IMR-90 (cell line): ENCODE measurements around the gene IBSP. TPM values are rescaled to one million over a fixed set of nuclear protein-coding genes. Genes with fewer than 3 reads are reported as not detected.
A peak's percentile ranks its signal among the peaks of the same experiment; 100 is the strongest.

Experiments
- ATAC-seq: fragments of 200-7000 bp; cut with Tn5 transposase; 2 replicates; pipeline ENCODE4 v1.9.1; 2020; ENCODE audit warnings: low read depth, mild to moderate bottlenecking, moderate library complexity
- BruUV-seq: library from RNA; stranded (reverse); fragments of 400-500 nt; replicated peaks from 2 replicates; lab custom pipeline; 2021; lab: Mats Ljungman, UMichigan
- CTCF ChIA-PET: fragments of 300-600 bp; formaldehyde crosslinking; extraction: SDS; loops from one replicate; lab custom pipeline; 2021; ENCODE audit warnings: antibody characterized with exemption; lab: Yijun Ruan, JAX
- POLR2A ChIA-PET: fragments of 300-600 bp; sonication (Branson Sonifier 250); formaldehyde crosslinking; loops from one replicate; lab custom pipeline; 2022; ENCODE audit warnings: antibody characterized with exemption; ENCODE audit not compliant: unreplicated experiment; lab: Charles Lee
- DNase-seq: peaks from one replicate; pipeline ENCODE4 v3.0.0; 2013
- H2AFZ ChIP-seq: replicated peaks from 2 replicates; pipeline ENCODE3; 2013; ENCODE audit warnings: low read length, mild to moderate bottlenecking; ENCODE audit not compliant: poor library complexity
- H2AK5ac ChIP-seq: 2 replicates; pipeline ENCODE4 v1.6.1; 2013; ENCODE audit warnings: low read depth, low read length, inconsistent platforms
- H2AK9ac ChIP-seq: replicated peaks from 2 replicates; pipeline ENCODE3; 2013; ENCODE audit warnings: mild to moderate bottlenecking, low read depth, low read length, moderate library complexity; ENCODE audit not compliant: poor library complexity
- H2BK120ac ChIP-seq: 2 replicates; pipeline ENCODE4 v1.6.1; 2013; ENCODE audit warnings: low read depth, low read length, inconsistent platforms
- H2BK15ac ChIP-seq: 3 replicates; pipeline ENCODE4 v1.6.1; 2013; ENCODE audit warnings: low read depth, low read length, inconsistent platforms
- H2BK20ac ChIP-seq: 2 replicates; pipeline ENCODE4 v1.6.1; 2013; ENCODE audit warnings: low read depth, mild to moderate bottlenecking, inconsistent platforms, low read length, moderate library complexity
- H2BK5ac ChIP-seq: 2 replicates; pipeline ENCODE4 v1.6.1; 2013; ENCODE audit warnings: mild to moderate bottlenecking, low read depth, low read length, inconsistent platforms; ENCODE audit not compliant: poor library complexity, severe bottlenecking
- H3K14ac ChIP-seq: replicated peaks from 2 replicates; pipeline ENCODE4 v1.6.1; 2013; ENCODE audit warnings: low read depth, low read length, inconsistent platforms
- H3K18ac ChIP-seq: 2 replicates; pipeline ENCODE4 v1.6.1; 2013; ENCODE audit warnings: low read depth, low read length, control low read depth
- H3K23ac ChIP-seq: 2 replicates; pipeline ENCODE4 v1.6.1; 2013; ENCODE audit warnings: low read depth, low read length, inconsistent platforms
- H3K27ac ChIP-seq: 2 replicates; pipeline ENCODE4 v1.5.1; 2013; ENCODE audit warnings: mild to moderate bottlenecking, control low read depth, low read length; ENCODE audit not compliant: insufficient read depth
- H3K27me3 ChIP-seq: 2 replicates; pipeline ENCODE4 v1.6.1; 2013; ENCODE audit warnings: low read length; ENCODE audit not compliant: control insufficient read depth, insufficient read depth
- H3K36me3 ChIP-seq: 2 replicates; pipeline ENCODE4 v1.6.1; 2013; ENCODE audit warnings: low read length, mixed read lengths; ENCODE audit not compliant: control insufficient read depth, insufficient read depth
- H3K4ac ChIP-seq: 2 replicates; pipeline ENCODE4 v1.6.1; 2013; ENCODE audit warnings: low read depth, low read length, inconsistent platforms
- H3K4me1 ChIP-seq: 2 replicates; pipeline ENCODE4 v1.6.1; 2013; ENCODE audit warnings: low read length, mixed read lengths; ENCODE audit not compliant: control insufficient read depth, insufficient read depth
- H3K4me2 ChIP-seq: 2 replicates; pipeline ENCODE4 v1.6.1; 2013; ENCODE audit warnings: low read depth, mild to moderate bottlenecking, control low read depth, low read length, moderate library complexity
- H3K4me3 ChIP-seq: 2 replicates; pipeline ENCODE4 v1.5.1; 2013; ENCODE audit warnings: low read depth, mild to moderate bottlenecking, control low read depth, low read length, moderate library complexity; ENCODE audit not compliant: insufficient read depth
- H3K56ac ChIP-seq: 2 replicates; pipeline ENCODE4 v1.6.1; 2013; ENCODE audit warnings: low read length, inconsistent platforms; ENCODE audit not compliant: insufficient read depth; ENCODE audit errors: extremely low read depth
- H3K79me1 ChIP-seq, 2 experiments: 2 replicates each; pipeline ENCODE4 v1.6.1; 2013; ENCODE audit warnings: low read length in 2 of 2, inconsistent platforms in 1 of 2, low read depth in 1 of 2
- H3K9ac ChIP-seq: 2 replicates; pipeline ENCODE4 v1.6.1; 2013; ENCODE audit warnings: low read depth, low read length, control low read depth
- H3K9me1 ChIP-seq: 2 replicates; pipeline ENCODE4 v1.6.1; 2013; ENCODE audit warnings: low read length, inconsistent platforms; ENCODE audit not compliant: insufficient read depth
- H3K9me3 ChIP-seq: 2 replicates; pipeline ENCODE4 v1.6.1; 2013; ENCODE audit warnings: low read length; ENCODE audit not compliant: control insufficient read depth, insufficient read depth
- H4K20me1 ChIP-seq: 2 replicates; pipeline ENCODE4 v1.6.1; 2013; ENCODE audit warnings: low read length, inconsistent platforms; ENCODE audit not compliant: insufficient read depth
- H4K5ac ChIP-seq: 2 replicates; pipeline ENCODE4 v1.6.1; 2013; ENCODE audit warnings: mild to moderate bottlenecking, low read depth, low read length, control low read depth
- H4K8ac ChIP-seq, 2 experiments: 2 replicates each; pipeline ENCODE4 v1.6.1; 2013; ENCODE audit warnings: low read depth in 2 of 2, low read length in 2 of 2, control low read depth in 1 of 2, inconsistent platforms in 1 of 2
- H4K91ac ChIP-seq: 2 replicates; pipeline ENCODE4 v1.6.1; 2013; ENCODE audit warnings: low read depth, low read length, inconsistent platforms; ENCODE audit not compliant: insufficient read depth
- FOS ChIP-seq: fragments of 150-350 bp; IDR thresholded peaks from 2 replicates; pipeline ENCODE4 v1.6.1; 2016; ENCODE audit warnings: low read depth, low read length
- MAFK ChIP-seq: IDR thresholded peaks from 2 replicates; pipeline ENCODE4 v1.6.1; 2012; ENCODE audit warnings: low read depth, low read length, improper control_type of control experiment
- MXI1 ChIP-seq: IDR thresholded peaks from 2 replicates; pipeline ENCODE4 v1.6.1; 2012; ENCODE audit warnings: low read depth, mild to moderate bottlenecking, low read length, moderate library complexity, borderline replicate concordance
- NFE2L2 ChIP-seq: fragments of 150-350 bp; IDR thresholded peaks from 2 replicates; pipeline ENCODE4 v1.6.1; 2016; ENCODE audit warnings: low read depth, mild to moderate bottlenecking, low read length
- RFX5 ChIP-seq: IDR thresholded peaks from 2 replicates; pipeline ENCODE4 v1.8.0; 2012; ENCODE audit warnings: low read depth, mild to moderate bottlenecking, low read length, moderate library complexity
- USF2 ChIP-seq: fragments of 150-350 bp; IDR thresholded peaks from 2 replicates; pipeline ENCODE4 v1.6.1; 2017; ENCODE audit warnings: mild to moderate bottlenecking, antibody characterized with exemption, low read length, low read depth
- WGBS, 2 experiments: methylation state at CpG; one replicate each; pipeline versions ENCODE4 v1.1.5 to v1.1.7; 2013; ENCODE audit warnings: missing lambda C conversion rate in 2 of 2; ENCODE audit not compliant: insufficient read length in 1 of 2; ENCODE audit errors: extremely low coverage in 2 of 2; 5-methylcytosine and 5-hydroxymethylcytosine counted together
- dilution Hi-C: fragments of 300-500 bp; cut with HindIII; formaldehyde crosslinking; loops from one replicate; pipeline ENCODE4 v1.14.3; 2018; ENCODE audit warnings: low sequenced_read_pairs; ENCODE audit not compliant: unreplicated experiment
- in situ Hi-C: fragments of 300-500 bp; cut with MboI; formaldehyde crosslinking; loops from 3 replicates; pipeline ENCODE4 v1.14.3; 2019; ENCODE audit warnings: low sequenced_read_pairs, inconsistent platforms, mixed read lengths
- intact Hi-C: fragments of 100-400 bp; cut with micrococcal nuclease; formaldehyde crosslinking; loops from 2 replicates; pipeline ENCODE4 v1.10.0; 2022
- polyA plus RNA-seq, 3 experiments: library from polyadenylated mRNA; depleted of rRNA; stranded (reverse); fragments of >200 nt; gene quantifications; 2 replicates each; pipeline ENCODE4 v1.2.3, GENCODE V29; 2012; ENCODE audit warnings: low replicate concordance in 1 of 3
- total RNA-seq: library from RNA; depleted of rRNA; stranded (reverse); fragments of >200 nt; gene quantifications from 2 replicates; pipeline ENCODE4 v1.2.3, GENCODE V29; 2012

Gene IBSP
- total and polyA plus RNA-seq, 2 of the 4 experiments (the other 2 are of a cell fraction), result not detected

- peak overlapping the region; percentile 44 for H3K27ac ChIP-seq
- TF ChIP-seq USF2 (no peak), MXI1 (no peak), FOS (0 out of 2 replicates have a peak, but pooled peaks have one; percentile 42), RFX5 (no peak), MAFK (peak; percentile 45; the same call in 1 of the 2 replicates), NFE2L2 (peak; percentile 91)
- CTCF ChIA-PET, result interaction anchor here (0.6 kb wide), 1 partner anchor 442 kb away, joined by 3 read pairs; no protein-coding TSS in a partner anchor
- no CpG with 5 or more reads among the region's 8 CpGs for WGBS, 2 experiments
- in situ Hi-C loops, result no loop called here
- no peaks in the 10 kb centered on the region; the same call in 1 of the 2 replicates for H3K27me3 ChIP-seq
- peaks cover 12% of the 10 kb centered on the region for H3K4me1 ChIP-seq
- H4K5ac ChIP-seq, result peak overlapping the region; percentile 94
- H3K79me1 ChIP-seq, result no peaks in the 10 kb centered on the region
- H2AK5ac ChIP-seq, result peak overlapping the region; percentile 10; the same call in 1 of the 2 replicates
- no peak overlapping the region for H3K4me3 ChIP-seq
- peak overlapping the region; percentile 94; the same call in 2 of the 3 replicates for H2BK15ac ChIP-seq
- peak overlapping the region; percentile 90 for H2AK9ac ChIP-seq
- peak overlapping the region; percentile 74 for H3K56ac ChIP-seq
- peak; percentile 92 for ATAC-seq
- peak overlapping the region; percentile 99 for H2BK20ac ChIP-seq
- H3K9ac ChIP-seq, result no peak overlapping the region
- no peaks in the 10 kb centered on the region for H3K9me3 ChIP-seq
- no peaks in the 10 kb centered on the region for H4K20me1 ChIP-seq
- no peak overlapping the region for H3K4me2 ChIP-seq
- BruUV-seq, result no TSS peak
- dilution Hi-C loops, result no loop called here
- peak overlapping the region; percentile 99 for H4K91ac ChIP-seq
- peak overlapping the region; percentile 90 for H2AFZ ChIP-seq
- peaks cover 9% of the 10 kb centered on the region for H3K9me1 ChIP-seq
- no peaks in the 10 kb centered on the region for H3K36me3 ChIP-seq
- peak overlapping the region; percentile 92 for H3K18ac ChIP-seq
- intact Hi-C loops, result no loop called here
- peak overlapping the region; percentile 97 for H2BK5ac ChIP-seq
- peak overlapping the region; percentile 100 for H2BK120ac ChIP-seq
- H3K14ac ChIP-seq, result peak overlapping the region; percentile 100
- H3K23ac ChIP-seq, result peak overlapping the region; percentile 92
- peak overlapping the region; percentile 99 for H3K4ac ChIP-seq
- POLR2A ChIA-PET, result no interaction called here
- H4K8ac ChIP-seq, result peak overlapping the region; percentile 85
- peak; percentile 85 for DNase-seq
Measured at GRCh38 chr4:87819281-87819919, 20.0 kb downstream of the IBSP start.
